ENCODE results near the gene FLAD1. TPM values are rescaled to one million over a fixed set of nuclear protein-coding genes. Genes with fewer than 3 reads are reported as not detected.

FLAD1 gene
- total RNA-seq, 1 experiment from 2014 or later = 39.9 TPM

DNA sequence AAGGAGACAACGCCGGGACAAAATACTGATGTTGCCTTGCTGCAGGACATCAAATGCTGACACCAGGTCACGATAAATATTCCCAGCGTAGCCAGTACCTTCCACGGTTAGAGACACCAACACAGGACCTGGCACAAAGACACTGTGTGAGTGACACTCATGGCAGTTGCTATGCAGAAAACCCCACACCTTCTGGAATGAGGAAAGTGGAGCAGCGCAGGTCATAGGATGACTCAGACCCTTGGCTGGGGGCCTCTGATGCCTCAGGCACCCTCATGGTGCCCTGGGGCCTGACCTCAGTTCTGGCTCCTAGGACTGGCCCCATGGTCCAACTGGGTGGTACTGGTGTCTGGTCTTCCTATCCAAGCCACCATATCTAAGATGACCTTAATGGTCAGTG lies 43.4 kb downstream of the FLAD1 start:
- in situ Hi-C loops (cut with HindIII; ENCODE audit: low sequenced_read_pairs) = no loop called here
- DNase-seq (ENCODE audit: low spot score) = no peak

- in situ Hi-C loops (cut with HindIII; ENCODE audit: low sequenced_read_pairs) = no loop called here
- DNase-seq (ENCODE audit: low spot score) = no peak
Measured at GRCh38 chr1:155029513-155030242, 46.5 kb downstream of the FLAD1 start.

DNA sequence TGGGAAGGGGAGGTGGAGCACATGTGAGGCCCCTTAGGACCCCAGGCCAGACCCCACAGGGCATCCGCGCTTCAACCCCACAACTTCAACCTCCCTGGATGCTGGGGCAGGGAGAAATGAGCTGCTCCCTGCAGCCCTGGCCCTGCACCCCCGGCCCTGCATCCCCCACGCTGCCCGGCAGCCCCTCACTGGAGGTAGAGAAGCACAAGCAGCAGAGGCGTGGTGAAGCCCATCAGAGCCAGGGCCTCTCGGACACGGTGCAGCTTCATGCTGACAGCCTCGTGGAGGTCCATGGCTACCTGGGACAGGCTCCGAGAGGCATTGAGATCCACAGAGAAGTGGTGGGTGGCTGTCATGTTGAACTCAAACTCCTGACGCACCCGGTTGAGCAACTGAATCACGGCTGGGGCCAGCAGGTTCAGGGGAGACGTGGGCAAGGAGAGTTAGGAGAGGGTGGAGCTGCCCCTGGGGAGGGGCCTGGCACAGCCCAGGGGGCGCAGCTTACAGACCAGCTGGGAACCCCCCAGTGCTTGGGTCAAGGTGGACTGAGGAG lies 47.2 kb downstream of the FLAD1 start:
- in situ Hi-C loops (cut with HindIII; ENCODE audit: low sequenced_read_pairs) = no loop called here

GRCh38 chr1:155030899-155031298 lies 47.8 kb downstream of the FLAD1 start:
- in situ Hi-C loops (cut with HindIII; ENCODE audit: low sequenced_read_pairs) = no loop called here
- DNase-seq (ENCODE audit: low spot score) = no peak

More for the DNA sequence above, 47.2 kb downstream of the FLAD1 start:
- no peak for DNase-seq (ENCODE audit: low spot score)

DNA sequence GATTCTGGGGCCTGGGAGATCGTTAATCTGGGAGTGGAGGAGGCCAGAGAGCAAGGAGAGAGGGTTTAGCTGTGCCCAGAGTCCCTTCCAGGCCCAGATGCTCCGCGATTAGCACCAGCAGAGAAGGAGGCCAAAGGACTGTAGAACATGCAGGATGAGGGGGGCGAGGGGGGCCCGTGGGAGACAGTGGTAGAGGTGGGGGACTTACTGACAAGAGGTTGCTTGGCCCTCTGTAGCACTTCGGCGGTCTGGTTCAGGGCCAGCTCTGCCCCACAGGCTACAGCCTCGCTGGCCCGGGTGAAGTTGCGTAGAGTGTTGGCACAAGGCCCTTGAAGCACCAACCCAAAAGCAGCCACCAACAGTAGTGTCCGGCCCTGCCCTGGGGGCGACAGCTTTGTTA lies 49.7 kb downstream of the FLAD1 start:
- DNase-seq (ENCODE audit: low spot score) = no peak
- in situ Hi-C loops (cut with HindIII; ENCODE audit: low sequenced_read_pairs) = no loop called here

DNA sequence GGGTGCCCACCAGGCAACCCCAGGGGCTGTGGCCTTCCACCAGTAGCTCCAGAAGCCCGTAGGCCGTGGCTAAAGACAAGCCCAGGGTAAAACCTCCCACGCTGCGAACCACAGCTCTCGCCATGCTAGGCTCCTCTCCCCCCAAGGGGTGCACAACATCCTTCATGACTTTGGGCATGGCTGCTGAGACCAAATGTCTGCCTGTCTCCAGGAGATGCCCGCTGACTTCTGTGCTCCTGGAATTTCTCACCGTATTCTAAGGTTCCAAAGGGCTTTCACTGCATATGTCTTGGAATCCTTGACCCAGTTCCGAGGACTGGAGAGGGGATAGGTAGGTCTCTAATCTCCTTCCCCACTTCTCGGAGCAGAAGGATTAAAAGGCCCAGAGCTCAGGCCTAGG lies 50.4 kb downstream of the FLAD1 start, which contains the start of the genes DCST1 and DCST2:
Gene DCST1, plus strand, starts transcription at position 301 of the 400 bp plus-strand sequence. CDS start 213 bp downstream, outside the sequence.
Gene DCST2, minus strand, starts transcription at position 258 of the 400 bp plus-strand sequence. Its CDS starts 80 bp downstream, at position 178.
- no peak for DNase-seq (ENCODE audit: low spot score)
- in situ Hi-C loops (cut with HindIII; ENCODE audit: low sequenced_read_pairs) = no loop called here

GRCh38 chr1:155034318-155035208 lies 51.4 kb downstream of the FLAD1 start:
- no peak for DNase-seq (ENCODE audit: low spot score)
- in situ Hi-C loops (cut with HindIII; ENCODE audit: low sequenced_read_pairs) = no loop called here

DNA sequence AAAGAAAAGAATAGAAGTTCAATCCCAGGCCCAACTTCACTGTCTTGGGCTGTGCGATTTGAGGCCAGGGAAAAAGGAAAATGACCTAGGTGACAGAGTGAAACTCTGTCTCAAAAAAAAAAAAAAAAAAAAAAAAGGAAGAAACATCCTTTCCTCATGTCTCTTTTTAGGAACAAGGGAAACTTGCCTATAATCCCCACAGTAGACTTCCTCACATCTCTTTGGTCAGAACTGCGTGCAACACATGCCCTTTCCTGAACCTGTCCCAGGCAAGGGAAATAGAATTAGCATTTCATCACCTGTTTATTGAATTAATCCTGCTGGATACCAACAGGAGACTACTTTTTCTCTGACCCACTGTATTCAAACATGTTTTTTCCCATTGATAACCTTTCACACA lies 52.8 kb downstream of the FLAD1 start:
- in situ Hi-C loops (cut with HindIII; ENCODE audit: low sequenced_read_pairs) = no loop called here
- no peak for DNase-seq (ENCODE audit: low spot score)

- in situ Hi-C loops (cut with HindIII; ENCODE audit: low sequenced_read_pairs) = no loop called here
- no peak for DNase-seq (ENCODE audit: low spot score)
Measured at GRCh38 chr1:155037043-155037442, 53.9 kb downstream of the FLAD1 start.

DNA sequence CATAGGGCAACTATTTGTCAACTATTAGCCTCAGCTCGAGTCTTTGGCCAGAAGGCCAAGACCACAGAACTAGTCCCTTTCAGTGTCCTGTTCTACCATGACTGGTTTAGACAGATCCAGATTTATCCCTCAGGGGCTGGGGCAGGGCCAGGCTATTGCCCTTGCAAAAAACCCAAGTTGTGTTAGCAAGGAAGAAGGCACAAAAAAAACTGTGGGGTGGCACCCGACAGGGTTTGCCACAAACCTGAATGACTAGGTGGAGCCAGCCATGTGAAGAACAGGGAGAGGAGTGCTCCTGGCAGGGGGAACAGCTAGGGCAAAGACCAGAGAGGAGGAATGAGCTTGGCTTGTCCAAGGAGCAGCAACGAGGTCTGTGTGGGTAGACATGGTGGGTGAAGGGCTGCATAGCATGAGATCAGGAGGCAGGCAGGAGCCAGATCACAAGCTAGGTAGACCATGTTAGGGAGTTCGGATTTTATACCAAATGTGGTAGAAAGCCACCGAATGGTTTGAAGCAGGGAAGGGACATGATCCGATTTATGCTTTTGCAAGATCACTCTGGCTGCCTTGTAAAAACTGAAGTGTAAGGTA lies 54.8 kb downstream of the FLAD1 start:
- DNase-seq (ENCODE audit: low spot score) = no peak
- in situ Hi-C loops (cut with HindIII; ENCODE audit: low sequenced_read_pairs) = no loop called here

GRCh38 chr1:155038602-155039307 lies 55.6 kb downstream of the FLAD1 start:
- in situ Hi-C loops (cut with HindIII; ENCODE audit: low sequenced_read_pairs) = no loop called here
- no peak for DNase-seq (ENCODE audit: low spot score)

GRCh38 chr1:155039308-155039669 lies 56.1 kb downstream of the FLAD1 start:
- DNase-seq (ENCODE audit: low spot score) = no peak
- in situ Hi-C loops (cut with HindIII; ENCODE audit: low sequenced_read_pairs) = no loop called here

DNA sequence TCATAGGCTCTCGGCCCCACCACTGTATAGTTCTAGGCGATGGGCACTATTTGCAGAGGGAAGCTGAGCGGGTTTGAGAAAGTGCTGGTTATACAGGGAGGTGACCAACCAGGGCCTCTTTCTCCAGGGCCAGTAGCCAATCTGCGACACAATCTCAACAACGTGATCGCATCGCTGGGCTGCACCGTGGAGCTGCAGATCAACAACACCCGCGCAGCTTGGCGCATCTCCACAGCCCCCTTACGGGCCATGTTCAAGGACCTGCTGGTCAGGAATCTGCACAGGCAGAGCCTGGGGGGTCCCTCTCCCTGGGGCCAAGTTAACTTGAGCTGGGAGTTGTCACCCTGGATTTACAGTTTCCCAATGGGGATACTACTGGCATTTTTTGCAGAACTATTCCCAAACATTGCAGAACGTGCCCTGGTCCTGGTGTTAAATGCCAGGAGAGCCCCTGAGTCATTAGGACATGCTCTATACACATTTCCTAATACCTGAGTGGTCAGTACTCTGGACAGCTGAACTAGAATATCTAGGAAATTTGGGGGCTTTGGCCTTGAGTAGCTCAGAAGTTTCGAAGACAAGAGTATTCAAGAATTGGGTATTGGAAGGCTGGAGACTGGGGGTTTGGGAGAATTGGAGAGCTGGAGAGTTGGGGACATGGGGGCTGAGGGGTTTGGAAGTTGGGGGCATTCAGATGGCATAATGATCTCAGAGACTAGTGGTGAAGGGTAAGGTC lies 57.4 kb downstream of the FLAD1 start:
- no peak for DNase-seq (ENCODE audit: low spot score)
- in situ Hi-C loops (cut with HindIII; ENCODE audit: low sequenced_read_pairs) = no loop called here

Other genes with a start within 250 kb of the FLAD1 start
- gene KCNN3, start 113.1 kb upstream of the FLAD1 start, total RNA-seq (2014; rRNA removed; shearing (Covaris generic)) = under 0.01 and 0.64 TPM in 2 replicates
- gene PMVK, start 46.6 kb upstream of the FLAD1 start, total RNA-seq (2014; rRNA removed; shearing (Covaris generic)) = 66.5 and 70.3 TPM in 2 replicates
- gene PBXIP1, start 27.2 kb upstream of the FLAD1 start, total RNA-seq (2014; rRNA removed; shearing (Covaris generic)) = 25.9 and 36.5 TPM in 2 replicates
- gene PYGO2, start 21.6 kb upstream of the FLAD1 start, total RNA-seq (2014; rRNA removed; shearing (Covaris generic)) = 16.9 and 24.2 TPM in 2 replicates
- 204 and 265 TPM in 2 replicates for gene SHC1, start 12.6 kb upstream of the FLAD1 start, total RNA-seq (2014; rRNA removed; shearing (Covaris generic))
- 187 and 192 TPM in 2 replicates for gene CKS1B, start 8.7 kb upstream of the FLAD1 start, total RNA-seq (2014; rRNA removed; shearing (Covaris generic))
- gene LENEP, start 10.2 kb downstream of the FLAD1 start, total RNA-seq (2014; rRNA removed; shearing (Covaris generic)) = 0.74 TPM in 1 of 2 replicates, not detected in the other
- gene ZBTB7B, start 19.5 kb downstream of the FLAD1 start, total RNA-seq (2014; rRNA removed; shearing (Covaris generic)) = 30.6 and 33.0 TPM in 2 replicates
- gene DCST2, start 50.4 kb downstream of the FLAD1 start, total RNA-seq (2014; rRNA removed; shearing (Covaris generic)) = 0.31 TPM in 1 of 2 replicates, not detected in the other
- not detected in 2 replicates for gene DCST1, start 50.5 kb downstream of the FLAD1 start, total RNA-seq (2014; rRNA removed; shearing (Covaris generic))
- 82.2 and 92.9 TPM in 2 replicates for gene ADAM15, start 68.0 kb downstream of the FLAD1 start, total RNA-seq (2014; rRNA removed; shearing (Covaris generic))
- gene EFNA4, start 80.4 kb downstream of the FLAD1 start, total RNA-seq (2014; rRNA removed; shearing (Covaris generic)) = 14.0 and 26.2 TPM in 2 replicates
- 3.3 and 5.1 TPM in 2 replicates for gene EFNA3, start 95.5 kb downstream of the FLAD1 start, total RNA-seq (2014; rRNA removed; shearing (Covaris generic))
- gene EFNA1, start 144.5 kb downstream of the FLAD1 start, total RNA-seq (2014; rRNA removed; shearing (Covaris generic)) = 2.8 and 5.3 TPM in 2 replicates
- 15.9 and 19.8 TPM in 2 replicates for gene SLC50A1, start 152.5 kb downstream of the FLAD1 start, total RNA-seq (2014; rRNA removed; shearing (Covaris generic))
- gene DPM3, start 157.2 kb downstream of the FLAD1 start, total RNA-seq (2014; rRNA removed; shearing (Covaris generic)) = 83.3 and 104 TPM in 2 replicates
- gene KRTCAP2, start 190.0 kb downstream of the FLAD1 start, total RNA-seq (2014; rRNA removed; shearing (Covaris generic)) = 177 and 223 TPM in 2 replicates
- 0.14 and 0.37 TPM in 2 replicates for gene TRIM46, start 190.5 kb downstream of the FLAD1 start, total RNA-seq (2014; rRNA removed; shearing (Covaris generic))
- 75.4 and 79.8 TPM in 2 replicates for gene THBS3, start 224.6 kb downstream of the FLAD1 start, total RNA-seq (2014; rRNA removed; shearing (Covaris generic))
- gene MTX1, start 225.4 kb downstream of the FLAD1 start, total RNA-seq (2014; rRNA removed; shearing (Covaris generic)) = 125 and 126 TPM in 2 replicates

Data from G401 (cell line).